GM12878 (cell line): ENCODE data around the gene DNASE1L1. TPM values are rescaled to one million over a fixed set of nuclear protein-coding genes. Genes with fewer than 3 reads are reported as not detected.

Experiments
- ATAC-seq: fragments of 200-7000 bp; cut with Tn5 transposase; 3 replicates; pipeline ENCODE4 v1.9.1; 2020; ENCODE audit warnings: mild to moderate bottlenecking, moderate library complexity
- BruUV-seq: library from RNA; stranded (reverse); fragments of 400-500 nt; replicated peaks from 2 replicates; lab custom pipeline; 2021; lab: Mats Ljungman, UMichigan
- CTCF ChIA-PET: fragments of 300-600 bp; sonication (Branson Sonifier 250); formaldehyde crosslinking; extraction: SDS; loops from one replicate; lab custom pipeline; 2021; ENCODE audit warnings: inconsistent platforms; lab: Yijun Ruan, JAX
- POLR2A ChIA-PET: fragments of 350-600 bp; formaldehyde crosslinking; extraction: SDS; loops from one replicate; lab custom pipeline; 2021; ENCODE audit warnings: inconsistent platforms; lab: Charles Lee
- RAD21 ChIA-PET: fragments of 300-600 bp; sonication (Branson Sonifier 250); formaldehyde crosslinking; loops from one replicate; lab custom pipeline; 2023; ENCODE audit warnings: antibody characterized with exemption; ENCODE audit not compliant: unreplicated experiment; lab: Charles Lee
- SMC1A ChIA-PET: fragments of 300-600 bp; sonication (Branson Sonifier 250); formaldehyde crosslinking; loops from one replicate; lab custom pipeline; 2023; ENCODE audit not compliant: unreplicated experiment, uncharacterized antibody; lab: Charles Lee
- DNase-seq: peaks from one replicate; pipeline ENCODE4 v3.0.0-alpha.2; 2011; ENCODE audit warnings: low read depth, low spot score
- FAIRE-seq: peaks from 3 replicates; lab custom pipeline; 2011; peaks lifted over from hg19 to GRCh38; lab: Jason Lieb, UNC
- H2AFZ ChIP-seq: 2 replicates; pipeline ENCODE4 v1.6.0; 2011; ENCODE audit warnings: low read depth, low read length, control low read depth; ENCODE audit not compliant: control insufficient read depth
- H3K27ac ChIP-seq: 2 replicates; pipeline ENCODE4 v1.5.1; 2011; ENCODE audit warnings: control low read depth; ENCODE audit not compliant: control insufficient read depth, insufficient read depth
- H3K27me3 ChIP-seq, 2 experiments: replicated peaks in 1 of 2; 2 replicates each; pipeline versions ENCODE4 v1.6.0 to v1.6.1; 2011; ENCODE audit warnings: low read length in 1 of 2; ENCODE audit not compliant: control insufficient read depth in 2 of 2, insufficient read depth in 2 of 2
- H3K36me3 ChIP-seq, 2 experiments: 2 replicates each; pipeline ENCODE4 v1.5.1; 2011; ENCODE audit warnings: low read length in 1 of 2; ENCODE audit not compliant: control insufficient read depth in 2 of 2, insufficient read depth in 2 of 2
- H3K4me1 ChIP-seq: 2 replicates; pipeline ENCODE4 v1.6.1; 2011; ENCODE audit warnings: mild to moderate bottlenecking, low read length, moderate library complexity, mixed read lengths; ENCODE audit not compliant: control insufficient read depth, insufficient read depth
- H3K4me2 ChIP-seq: 2 replicates; pipeline ENCODE4 v1.6.0; 2011; ENCODE audit warnings: control low read depth; ENCODE audit not compliant: control insufficient read depth, insufficient read depth
- H3K4me3 ChIP-seq: fragments of 200-600 bp; sonication (generic); 2 replicates; pipeline ENCODE4 v1.5.1; 2016
- H3K79me2 ChIP-seq: 2 replicates; pipeline ENCODE4 v1.6.0; 2011; ENCODE audit warnings: low read length; ENCODE audit not compliant: control insufficient read depth, insufficient read depth
- H3K9ac ChIP-seq: 2 replicates; pipeline ENCODE4 v1.8.0; 2011; ENCODE audit warnings: low read length, control low read depth, mixed read lengths; ENCODE audit not compliant: control insufficient read depth, insufficient read depth
- H3K9me3 ChIP-seq: replicated peaks from 3 replicates; pipeline ENCODE4 v1.5.1; 2011; ENCODE audit warnings: mild to moderate bottlenecking, low read length; ENCODE audit not compliant: control insufficient read depth, insufficient read depth
- H4K20me1 ChIP-seq: 2 replicates; pipeline ENCODE4 v1.6.0; 2011; ENCODE audit not compliant: control insufficient read depth, insufficient read depth
- ATF7 ChIP-seq: fragments of 450-650 bp; IDR thresholded peaks from 2 replicates; pipeline ENCODE4 v1.6.1; 2016; ENCODE audit warnings: low read depth, mild to moderate bottlenecking
- ELK1 ChIP-seq: IDR thresholded peaks from 2 replicates; pipeline ENCODE4 v1.6.1; 2012; ENCODE audit warnings: low read depth, low read length, improper control_type of control experiment
- EZH2 ChIP-seq: IDR thresholded peaks from 2 replicates; pipeline ENCODE4 v1.6.1; 2012; ENCODE audit warnings: low read depth, mild to moderate bottlenecking, control low read depth, inconsistent platforms, low read length, borderline replicate concordance; ENCODE audit not compliant: control insufficient read depth
- GABPA ChIP-seq: IDR thresholded peaks from 2 replicates; pipeline ENCODE4 v1.6.1; 2014; ENCODE audit warnings: antibody characterized with exemption, low read depth, mild to moderate bottlenecking, inconsistent platforms
- HDGF ChIP-seq: fragments of 450-650 bp; IDR thresholded peaks from 2 replicates; pipeline ENCODE4 v1.6.1; 2016; ENCODE audit warnings: antibody characterized with exemption
- JUND ChIP-seq: IDR thresholded peaks from 2 replicates; pipeline ENCODE4 v1.6.1; 2012; ENCODE audit warnings: low read depth, mild to moderate bottlenecking, low read length, improper control_type of control experiment, moderate library complexity
- KLF5 ChIP-seq: fragments of 450-650 bp; IDR thresholded peaks from 2 replicates; pipeline ENCODE4 v1.6.1; 2014; ENCODE audit warnings: mild to moderate bottlenecking; ENCODE audit not compliant: partially characterized antibody
- MLLT1 ChIP-seq: fragments of 450-650 bp; IDR thresholded peaks from 2 replicates; pipeline ENCODE4 v1.6.1; 2016; ENCODE audit warnings: mild to moderate bottlenecking
- NFYB ChIP-seq: IDR thresholded peaks from 2 replicates; pipeline ENCODE4 v1.6.1; 2011; ENCODE audit warnings: low read depth, mild to moderate bottlenecking, low read length, improper control_type of control experiment, moderate library complexity; ENCODE audit not compliant: insufficient read depth
- PKNOX1 ChIP-seq: fragments of 450-650 bp; IDR thresholded peaks from 2 replicates; pipeline ENCODE4 v1.6.1; 2016; ENCODE audit warnings: mild to moderate bottlenecking
- SIN3A ChIP-seq: IDR thresholded peaks from 2 replicates; pipeline ENCODE4 v1.6.1; 2012; ENCODE audit warnings: low read depth, low read length, improper control_type of control experiment
- TCF3 ChIP-seq: IDR thresholded peaks from 2 replicates; pipeline ENCODE4 v1.6.1; 2012; ENCODE audit warnings: low read depth, mild to moderate bottlenecking, low read length, borderline replicate concordance; ENCODE audit not compliant: insufficient read depth
- USF2 ChIP-seq: IDR thresholded peaks from 2 replicates; pipeline ENCODE4 v1.6.1; 2011; ENCODE audit warnings: low read depth, low read length, improper control_type of control experiment, borderline replicate concordance
- ZBTB4 ChIP-seq: fragments of 450-650 bp; formaldehyde crosslinking; IDR thresholded peaks from 2 replicates; pipeline ENCODE4 v1.4.0; 2022; ENCODE audit warnings: mild to moderate bottlenecking, moderate library complexity
- ZZZ3 ChIP-seq: IDR thresholded peaks from 2 replicates; pipeline ENCODE4 v1.6.1; 2011; ENCODE audit warnings: low read depth; ENCODE audit not compliant: control insufficient read depth, insufficient read length
- WGBS: methylation state at CpG from one replicate; pipeline ENCODE4 v1.1.6; 2016; ENCODE audit warnings: low lambda C conversion rate; ENCODE audit not compliant: insufficient replicate concordance, insufficient coverage; ENCODE audit errors: missing lambda C conversion rate; 5-methylcytosine and 5-hydroxymethylcytosine counted together
- in situ Hi-C: fragments of 300-500 bp; cut with MboI; formaldehyde crosslinking; loops from 9 replicates; pipeline ENCODE4 v1.14.3; 2018; ENCODE audit warnings: mixed read lengths
- intact Hi-C: fragments of 100-400 bp; cut with micrococcal nuclease; formaldehyde crosslinking; loops from one replicate; pipeline ENCODE4 v1.14.2; 2022; ENCODE audit not compliant: unreplicated experiment
- polyA plus RNA-seq, 11 experiments: library from polyadenylated mRNA; depleted of rRNA in 4 of 11; unstranded in 6 of 11; stranded (reverse) in 5 of 11; fragments of >200 nt; fragmentation: Nextera tagmentation in 4 of 11; fragmentation: Illumina TruSeq in 1 of 11; extraction: Ambion mirVana in 4 of 11; extraction: Trizol in 1 of 11; gene quantifications; 1 replicate in 1 of 11; 2 replicates in 10 of 11; pipeline versions ENCODE4 v1.2.1 to v1.2.3, GENCODE V29; 2011 to 2016; ENCODE audit warnings: inconsistent platforms in 2 of 11, missing spikeins in 2 of 11, low read depth in 1 of 11
- total RNA-seq, 4 experiments: library from RNA; depleted of rRNA in 3 of 4; stranded (reverse); fragments of >200 nt in 3 of 4; fragmentation: Illumina TruSeq in 1 of 4; extraction: Trizol in 1 of 4; gene quantifications; 2 replicates each; pipeline versions ENCODE4 v1.2.1 to v1.2.3, GENCODE V29; 2013 to 2021

DNASE1L1 gene
- total and polyA plus RNA-seq, 10 of the 15 experiments (the other 5 are each of a cell fraction or from before 2014, with no cell fraction given), result 0.60 to 22.7 (median 6.8) TPM

- Histone ChIP-seq H2AFZ (no peak overlapping the region), H3K9me3 (no peaks in the 10 kb centered on the region), H3K27ac (no peak overlapping the region), H4K20me1 (no peaks in the 10 kb centered on the region), H3K36me3 (peaks cover 0 to 7% of the 10 kb centered on the region in 2 experiments; a peak in 2 of 4 replicates), H3K4me3 (no peak overlapping the region), H3K4me1 (0 out of 2 replicates have a peak, but pooled peaks cover 3% of the 10 kb centered on the region), H3K9ac (no peak overlapping the region), H3K27me3 (no peaks in the 10 kb centered on the region), H3K79me2 (peaks cover 6% of the 10 kb centered on the region), H3K4me2 (no peak overlapping the region)
- intact Hi-C loops, result no loop called here
- WGBS, result 75% methylated on average over 16 of the region's 16 CpGs
- SMC1A ChIA-PET, result no interaction called here
- in situ Hi-C loops, result no loop called here
- TF ChIP-seq HDGF (no peak), JUND (no peak), MLLT1 (no peak), TCF3 (no peak), SIN3A (no peak), USF2 (no peak), NFYB (no peak), GABPA (no peak), ATF7 (no peak), PKNOX1 (no peak), EZH2 (no peak), ZZZ3 (no peak), KLF5 (no peak), ELK1 (no peak), ZBTB4 (CRISPR knock-in tag) (no peak)
- POLR2A ChIA-PET, result interaction anchor here (1.0 kb wide), 1 partner anchor 13 kb away, joined by 4 read pairs; no protein-coding TSS in a partner anchor
- FAIRE-seq, result no peak
- CTCF ChIA-PET, result no interaction called here
- RAD21 ChIA-PET, result no interaction called here
- ATAC-seq, result no peak
- DNase-seq, result no peak
- no TSS peak for BruUV-seq
These were observed 36.7 kb upstream of the DNASE1L1 start for GRCh38 chrX:154445776-154446175.
